ENCODE data around the gene GNPDA2.

GNPDA2 gene

GRCh38 chr4:44727471-44727870 is 1.1 kb upstream of the GNPDA2 start:
- no peak overlapping the region for H3K4me2 ChIP-seq (ENCODE audit: insufficient read depth, low read length, poor library complexity, severe bottlenecking)
- H2BK15ac ChIP-seq (ENCODE audit: low read length): no peak overlapping the region
- H3K23ac ChIP-seq (ENCODE audit: low read depth, low read length, poor library complexity): no peak overlapping the region
- H3K27me3 ChIP-seq (ENCODE audit: control insufficient read depth in 3 of 3, insufficient read depth in 3 of 3, low read depth in 1 of 3, low read length in 3 of 3): no peaks in the 10 kb centered on the region
- no peak overlapping the region for H3K27ac ChIP-seq (replicated peaks; ENCODE audit: low read length)
- no peak overlapping the region for H4K91ac ChIP-seq (ENCODE audit: low read depth, low read length, poor library complexity)
- H2AK5ac ChIP-seq (ENCODE audit: low read depth, low read length): no peak overlapping the region
- no peaks in the 10 kb centered on the region for H3K79me1 ChIP-seq (ENCODE audit: low read depth, low read length)
- no peak overlapping the region for H3K9ac ChIP-seq (ENCODE audit: low read depth, low read length, poor library complexity)
- H3K4ac ChIP-seq (ENCODE audit: low read length): no peak overlapping the region
- no peak overlapping the region for H2BK5ac ChIP-seq (ENCODE audit: low read length)
- peaks cover 5 to 6% of the 10 kb centered on the region in 2 donors for H3K4me1 ChIP-seq (ENCODE audit: control insufficient read depth in 2 of 2, insufficient read depth in 1 of 2, low read depth in 1 of 2, low read length in 2 of 2)
- WGBS, 2 donors (ENCODE audit: extremely low coverage in 2 of 2, insufficient read length in 2 of 2, insufficient replicate concordance in 1 of 2): no CpG with 5 or more reads among the region's 6 CpGs
- H3K18ac ChIP-seq (ENCODE audit: low read length): no peak overlapping the region
- no peaks in the 10 kb centered on the region for H3K36me3 ChIP-seq (replicated peaks in 1 of 2; ENCODE audit: control insufficient read depth in 2 of 2, insufficient read depth in 2 of 2, low read length in 2 of 2)
- peak overlapping the region; percentile 98 for H2AFZ ChIP-seq (ENCODE audit: low read length)
- H2BK12ac ChIP-seq (ENCODE audit: low read length): no peak overlapping the region
- no peak overlapping the region for H3K4me3 ChIP-seq (ENCODE audit: low read length in 2 of 2)
- no peak overlapping the region for H3K14ac ChIP-seq (ENCODE audit: low read length)
- H4K8ac ChIP-seq (ENCODE audit: low read depth, low read length): no peak overlapping the region
- no peaks in the 10 kb centered on the region for H3K9me3 ChIP-seq (replicated peaks in 1 of 2; ENCODE audit: control insufficient read depth in 2 of 2, insufficient read depth in 1 of 2, low read depth in 1 of 2, low read length in 2 of 2)
- no peak overlapping the region for H2BK120ac ChIP-seq (ENCODE audit: low read depth, low read length)
- DNase-seq (ENCODE audit: low spot score): no peak

- Histone ChIP-seq H3K4me3 (ENCODE audit: low read length in 2 of 2) (peak overlapping the region; percentile 83 to 95), H2AFZ (ENCODE audit: low read length) (peak overlapping the region; percentile 98), H3K4me2 (ENCODE audit: insufficient read depth, low read length, poor library complexity, severe bottlenecking) (peak overlapping the region; percentile 82), H3K23ac (ENCODE audit: low read depth, low read length, poor library complexity) (peak overlapping the region; percentile 17), H3K18ac (ENCODE audit: low read length) (peak overlapping the region; percentile 98), H3K14ac (ENCODE audit: low read length) (no peak overlapping the region), H3K4me1 (ENCODE audit: control insufficient read depth in 2 of 2, insufficient read depth in 1 of 2, low read depth in 1 of 2, low read length in 2 of 2) (peaks cover 5 to 6% of the 10 kb centered on the region in 2 donors), H3K79me1 (ENCODE audit: low read depth, low read length) (no peaks in the 10 kb centered on the region), H3K9me3 (replicated peaks in 1 of 2; ENCODE audit: control insufficient read depth in 2 of 2, insufficient read depth in 1 of 2, low read depth in 1 of 2, low read length in 2 of 2) (no peaks in the 10 kb centered on the region), H3K4ac (ENCODE audit: low read length) (no peak overlapping the region), H4K91ac (ENCODE audit: low read depth, low read length, poor library complexity) (no peak overlapping the region), H2BK15ac (ENCODE audit: low read length) (peak overlapping the region; percentile 39), H4K8ac (ENCODE audit: low read depth, low read length) (no peak overlapping the region), H2AK5ac (ENCODE audit: low read depth, low read length) (no peak overlapping the region), H3K9ac (ENCODE audit: low read depth, low read length, poor library complexity) (peak overlapping the region; percentile 90), H3K27me3 (ENCODE audit: control insufficient read depth in 3 of 3, insufficient read depth in 3 of 3, low read depth in 1 of 3, low read length in 3 of 3) (no peaks in the 10 kb centered on the region), H3K36me3 (replicated peaks in 1 of 2; ENCODE audit: control insufficient read depth in 2 of 2, insufficient read depth in 2 of 2, low read length in 2 of 2) (peaks cover 0 to 2% of the 10 kb centered on the region in 2 donors), H2BK12ac (ENCODE audit: low read length) (no peak overlapping the region), H2BK120ac (ENCODE audit: low read depth, low read length) (no peak overlapping the region), H2BK5ac (ENCODE audit: low read length) (peak overlapping the region; percentile 53), H3K27ac (replicated peaks; ENCODE audit: low read length) (peak overlapping the region; percentile 59)
- no CpG with 5 or more reads among the region's 9 CpGs for WGBS, 2 donors (ENCODE audit: extremely low coverage in 2 of 2, insufficient read length in 2 of 2, insufficient replicate concordance in 1 of 2)
- no peak for DNase-seq (ENCODE audit: low spot score)
Observed at GRCh38 chr4:44725726-44726037, 674 bp downstream of the GNPDA2 start.

- H4K8ac ChIP-seq (ENCODE audit: low read depth, low read length): no peak overlapping the region
Observed at GRCh38 chr4:44725166-44725565, 1.2 kb downstream of the GNPDA2 start.

GRCh38 chr4:44722001-44722400 is 4.4 kb downstream of the GNPDA2 start:
- Histone ChIP-seq H3K9me3 (replicated peaks in 1 of 2; ENCODE audit: control insufficient read depth in 2 of 2, insufficient read depth in 1 of 2, low read depth in 1 of 2, low read length in 2 of 2) (no peaks in the 10 kb centered on the region), H3K4ac (ENCODE audit: low read length) (no peak overlapping the region), H4K8ac (ENCODE audit: low read depth, low read length) (no peak overlapping the region), H3K4me2 (ENCODE audit: insufficient read depth, low read length, poor library complexity, severe bottlenecking) (no peak overlapping the region), H3K36me3 (replicated peaks in 1 of 2; ENCODE audit: control insufficient read depth in 2 of 2, insufficient read depth in 2 of 2, low read length in 2 of 2) (peaks cover 0 to 7% of the 10 kb centered on the region in 2 donors), H2BK120ac (ENCODE audit: low read depth, low read length) (no peak overlapping the region), H3K18ac (ENCODE audit: low read length) (no peak overlapping the region), H2BK5ac (ENCODE audit: low read length) (no peak overlapping the region), H2BK12ac (ENCODE audit: low read length) (no peak overlapping the region), H4K91ac (ENCODE audit: low read depth, low read length, poor library complexity) (no peak overlapping the region), H3K27me3 (ENCODE audit: control insufficient read depth in 3 of 3, insufficient read depth in 3 of 3, low read depth in 1 of 3, low read length in 3 of 3) (no peaks in the 10 kb centered on the region), H3K9ac (ENCODE audit: low read depth, low read length, poor library complexity) (no peak overlapping the region), H2AK5ac (ENCODE audit: low read depth, low read length) (no peak overlapping the region), H2BK15ac (ENCODE audit: low read length) (no peak overlapping the region), H3K4me1 (ENCODE audit: control insufficient read depth in 2 of 2, insufficient read depth in 1 of 2, low read depth in 1 of 2, low read length in 2 of 2) (peaks cover 5 to 6% of the 10 kb centered on the region in 2 donors), H3K79me1 (ENCODE audit: low read depth, low read length) (no peaks in the 10 kb centered on the region), H3K23ac (ENCODE audit: low read depth, low read length, poor library complexity) (no peak overlapping the region), H3K4me3 (ENCODE audit: low read length in 2 of 2) (no peak overlapping the region), H2AFZ (ENCODE audit: low read length) (no peak overlapping the region), H3K27ac (replicated peaks; ENCODE audit: low read length) (no peak overlapping the region), H3K14ac (ENCODE audit: low read length) (no peak overlapping the region)
- WGBS, 2 donors (ENCODE audit: extremely low coverage in 2 of 2, insufficient read length in 2 of 2, insufficient replicate concordance in 1 of 2): no CpG with 5 or more reads among the region's 3 CpGs
- DNase-seq (ENCODE audit: low spot score): no peak

More at GRCh38 chr4:44725166-44725565, 1.2 kb downstream of the GNPDA2 start:
- no peak for DNase-seq (ENCODE audit: low spot score)
- Histone ChIP-seq H3K9me3 (replicated peaks in 1 of 2; ENCODE audit: control insufficient read depth in 2 of 2, insufficient read depth in 1 of 2, low read depth in 1 of 2, low read length in 2 of 2) (no peaks in the 10 kb centered on the region), H3K18ac (ENCODE audit: low read length) (no peak overlapping the region), H3K4ac (ENCODE audit: low read length) (no peak overlapping the region), H3K4me3 (ENCODE audit: low read length in 2 of 2) (peak overlapping the region; percentile 83 to 95), H3K9ac (ENCODE audit: low read depth, low read length, poor library complexity) (no peak overlapping the region), H3K23ac (ENCODE audit: low read depth, low read length, poor library complexity) (no peak overlapping the region), H3K36me3 (replicated peaks in 1 of 2; ENCODE audit: control insufficient read depth in 2 of 2, insufficient read depth in 2 of 2, low read length in 2 of 2) (peaks cover 0 to 7% of the 10 kb centered on the region in 2 donors), H2BK12ac (ENCODE audit: low read length) (no peak overlapping the region), H3K4me2 (ENCODE audit: insufficient read depth, low read length, poor library complexity, severe bottlenecking) (peak overlapping the region; percentile 82), H2BK120ac (ENCODE audit: low read depth, low read length) (no peak overlapping the region), H2BK5ac (ENCODE audit: low read length) (no peak overlapping the region), H3K27me3 (ENCODE audit: control insufficient read depth in 3 of 3, insufficient read depth in 3 of 3, low read depth in 1 of 3, low read length in 3 of 3) (no peaks in the 10 kb centered on the region), H3K79me1 (ENCODE audit: low read depth, low read length) (no peaks in the 10 kb centered on the region), H3K4me1 (ENCODE audit: control insufficient read depth in 2 of 2, insufficient read depth in 1 of 2, low read depth in 1 of 2, low read length in 2 of 2) (peaks cover 5 to 6% of the 10 kb centered on the region in 2 donors), H3K14ac (ENCODE audit: low read length) (no peak overlapping the region), H2AK5ac (ENCODE audit: low read depth, low read length) (no peak overlapping the region), H3K27ac (replicated peaks; ENCODE audit: low read length) (no peak overlapping the region), H2AFZ (ENCODE audit: low read length) (peak overlapping the region; percentile 98), H2BK15ac (ENCODE audit: low read length) (no peak overlapping the region), H4K91ac (ENCODE audit: low read depth, low read length, poor library complexity) (no peak overlapping the region)
- no CpG with 5 or more reads among the region's 6 CpGs for WGBS, 2 donors (ENCODE audit: extremely low coverage in 2 of 2, insufficient read length in 2 of 2, insufficient replicate concordance in 1 of 2)
